Lower leg skin (tissue), 3 donors: ENCODE data around the gene SAC3D1.

ENCODE experiments used
- CTCF ChIP-seq, 3 donors: fragments of 450-650 bp; IDR thresholded peaks; one replicate each; pipeline ENCODE4 v1.5.1; 2016; ENCODE audit warnings: antibody characterized with exemption in 3 of 3, mild to moderate bottlenecking in 3 of 3, moderate library complexity in 2 of 3
- POLR2A ChIP-seq, 2 donors: fragments of 450-650 bp; IDR thresholded peaks; one replicate each; pipeline ENCODE4 v1.6.1; 2016 to 2017; ENCODE audit warnings: antibody characterized with exemption in 2 of 2, mild to moderate bottlenecking in 1 of 2, moderate library complexity in 1 of 2

GRCh38 chr11:65053827-65054508, 13.0 kb downstream of the SAC3D1 start:
- TF ChIP-seq CTCF (IDR thresholded peaks at IDR 0.05) (no peak), POLR2A (IDR thresholded peaks at IDR 0.05) (no peak)
